Measurements from ENCODE around the gene DTNB.

The DTNB gene

GRCh38 chr2:25378731-25379490, 294.5 kb downstream of the DTNB start:
- DNase-seq: no peak

GRCh38 chr2:25377822-25378421, 295.5 kb downstream of the DTNB start:
- no peak for DNase-seq

GRCh38 chr2:25376750-25377621, 296.4 kb downstream of the DTNB start:
- DNase-seq: peak; percentile 81 to 96 (median 92)

GRCh38 chr2:25375989-25376545, 297.3 kb downstream of the DTNB start:
- DNase-seq: no peak

- DNase-seq: no peak
Observed at GRCh38 chr2:25375371-25375988, 297.9 kb downstream of the DTNB start.

GRCh38 chr2:25374827-25375226, 298.6 kb downstream of the DTNB start:
- DNase-seq: no peak

GRCh38 chr2:25374411-25374810, 299.0 kb downstream of the DTNB start:
- DNase-seq: no peak

GRCh38 chr2:25373269-25373981, 300.0 kb downstream of the DTNB start:
- no peak for DNase-seq

- DNase-seq: no peak
Observed at GRCh38 chr2:25372405-25373268, 300.7 kb downstream of the DTNB start.

- no peak for DNase-seq
Observed at GRCh38 chr2:25371253-25372241, 301.8 kb downstream of the DTNB start.

- DNase-seq: no peak
Observed at GRCh38 chr2:25369876-25370275, 303.5 kb downstream of the DTNB start.

- DNase-seq: no peak
Observed at GRCh38 chr2:25369439-25369838, 303.9 kb downstream of the DTNB start.

GRCh38 chr2:25368660-25369059, 304.7 kb downstream of the DTNB start:
- no peak for DNase-seq

- no peak for DNase-seq
Observed at GRCh38 chr2:25367296-25367695, 306.1 kb downstream of the DTNB start.

- no peak for DNase-seq
Observed at GRCh38 chr2:25366629-25367028, 306.7 kb downstream of the DTNB start.

- DNase-seq: no peak
Observed at GRCh38 chr2:25365241-25365640, 308.1 kb downstream of the DTNB start.

GRCh38 chr2:25363733-25364132, 309.6 kb downstream of the DTNB start:
- no peak for DNase-seq

- DNase-seq: peak in 2 of 4 experiments; percentile 36 to 39
Observed at GRCh38 chr2:25362434-25363145, 310.8 kb downstream of the DTNB start.

GRCh38 chr2:25362049-25362433, 311.3 kb downstream of the DTNB start:
- DNase-seq: peak; percentile 92 to 98 (median 96)

Data from activated naive CD4-positive, alpha-beta T cell (primary cell).